MM.1S (cell line): Measurements from ENCODE around the gene MPZL1.
A peak's percentile ranks its signal among the peaks of the same experiment; 100 is the strongest.

Experiments used
- DNase-seq: peaks from one replicate; pipeline ENCODE4 v3.0.0-alpha.2; 2015
- H2AFZ ChIP-seq: fragments of 300-600 bp; sonication (generic); 2 replicates; pipeline ENCODE4 v1.6.0; 2016; ENCODE audit warnings: antibody characterized with exemption, low read length
- H3F3A ChIP-seq: fragments of 300-600 bp; sonication (generic); 2 replicates; pipeline ENCODE4 v1.6.1; 2016; ENCODE audit warnings: mild to moderate bottlenecking, antibody characterized with exemption, low read length, moderate library complexity, mixed read lengths; ENCODE audit not compliant: insufficient read depth
- H3K27ac ChIP-seq: fragments of 300-600 bp; sonication (generic); 2 replicates; pipeline ENCODE4 v1.5.1; 2016; ENCODE audit warnings: mild to moderate bottlenecking, low read length
- H3K27me3 ChIP-seq: fragments of 300-600 bp; sonication (generic); replicated peaks from 2 replicates; pipeline ENCODE4 v1.6.0; 2016; ENCODE audit warnings: low read length; ENCODE audit not compliant: insufficient read depth
- H3K36me3 ChIP-seq: fragments of 300-600 bp; sonication (generic); replicated peaks from 2 replicates; pipeline ENCODE4 v1.6.1; 2016; ENCODE audit warnings: mild to moderate bottlenecking, low read length, mixed read lengths; ENCODE audit not compliant: insufficient read depth
- H3K4me1 ChIP-seq: fragments of 300-600 bp; sonication (generic); 2 replicates; pipeline ENCODE4 v1.6.1; 2016; ENCODE audit warnings: low read length, mixed read lengths
- H3K4me2 ChIP-seq: fragments of 300-600 bp; sonication (generic); 2 replicates; pipeline ENCODE4 v1.6.0; 2016; ENCODE audit warnings: low read depth, low read length
- H3K4me3 ChIP-seq: fragments of 300-600 bp; sonication (generic); 2 replicates; pipeline ENCODE4 v1.5.1; 2016; ENCODE audit warnings: low read length, mixed read lengths
- H3K79me2 ChIP-seq: fragments of 300-600 bp; sonication (generic); 2 replicates; pipeline ENCODE4 v1.6.1; 2016; ENCODE audit warnings: mixed run types, low read length, mixed read lengths
- H3K9ac ChIP-seq: fragments of 300-600 bp; sonication (generic); 2 replicates; pipeline ENCODE4 v1.6.1; 2016; ENCODE audit warnings: low read length, mixed read lengths
- H3K9me2 ChIP-seq: fragments of 300-600 bp; sonication (generic); replicated peaks from 2 replicates; pipeline ENCODE4 v1.6.1; 2016; ENCODE audit warnings: mild to moderate bottlenecking, low read length, mixed read lengths; ENCODE audit not compliant: insufficient read depth
- H3K9me3 ChIP-seq: fragments of 300-600 bp; sonication (generic); replicated peaks from 2 replicates; pipeline ENCODE4 v1.6.1; 2016; ENCODE audit warnings: mild to moderate bottlenecking, low read length, mixed read lengths; ENCODE audit not compliant: insufficient read depth
- H4K20me1 ChIP-seq: fragments of 300-600 bp; sonication (generic); 2 replicates; pipeline ENCODE4 v1.6.1; 2016; ENCODE audit warnings: mild to moderate bottlenecking, low read length, moderate library complexity, mixed read lengths; ENCODE audit not compliant: insufficient read depth
- CTCF ChIP-seq: fragments of 300-600 bp; sonication (generic); IDR thresholded peaks from 2 replicates; pipeline ENCODE4 v1.5.1; 2016; ENCODE audit warnings: antibody characterized with exemption, low read length, mixed read lengths
- EZH2 ChIP-seq: fragments of 300-600 bp; sonication (generic); optimal IDR thresholded peaks from 2 replicates; pipeline ENCODE3; 2017; ENCODE audit warnings: low read depth, mild to moderate bottlenecking, antibody characterized with exemption, low read length, mixed read lengths
- EZH2phosphoT487 ChIP-seq: fragments of 300-600 bp; sonication (generic); IDR thresholded peaks from 2 replicates; pipeline ENCODE4 v1.6.1; 2018; ENCODE audit warnings: antibody characterized with exemption, low read length

The MPZL1 gene

GRCh38 chr1:167687919-167688519, 33.8 kb upstream of the MPZL1 start:
- H3K36me3 ChIP-seq, result 0 out of 2 replicates have a peak, but pooled peaks cover 4% of the 10 kb centered on the region
- peak; percentile 88 for DNase-seq
- no peak overlapping the region for H3K4me3 ChIP-seq

GRCh38 chr1:167689567-167689920, 32.2 kb upstream of the MPZL1 start:
- Histone ChIP-seq H3K27ac (no peak overlapping the region), H3K4me1 (peaks cover 4% of the 10 kb centered on the region), H4K20me1 (no peaks in the 10 kb centered on the region), H3K27me3 (no peaks in the 10 kb centered on the region), H3K9me2 (no peaks in the 10 kb centered on the region), H3K36me3 (0 out of 2 replicates have a peak, but pooled peaks cover 4% of the 10 kb centered on the region), H3K4me2 (no peak overlapping the region), H3K9me3 (no peaks in the 10 kb centered on the region), H3K79me2 (peaks cover 7% of the 10 kb centered on the region; the same call in 1 of the 2 replicates), H3K4me3 (no peak overlapping the region), H3K9ac (no peak overlapping the region), H3F3A (peaks cover 4% of the 10 kb centered on the region; the same call in 1 of the 2 replicates), H2AFZ (no peak overlapping the region)
- no peak for DNase-seq
- TF ChIP-seq EZH2, result no peak
- TF ChIP-seq CTCF, result no peak
- no peak for TF ChIP-seq EZH2phosphoT487

More at GRCh38 chr1:167687919-167688519, 33.8 kb upstream of the MPZL1 start:
- H3K4me1 ChIP-seq, result peaks cover 4% of the 10 kb centered on the region
- no peak overlapping the region for H3K27ac ChIP-seq
- peaks cover 7% of the 10 kb centered on the region; the same call in 1 of the 2 replicates for H3K79me2 ChIP-seq
- no peaks in the 10 kb centered on the region for H4K20me1 ChIP-seq
- no peaks in the 10 kb centered on the region for H3K9me2 ChIP-seq
- no peak overlapping the region for H3K9ac ChIP-seq
- no peak overlapping the region for H3K4me2 ChIP-seq
- H2AFZ ChIP-seq, result no peak overlapping the region
- H3K27me3 ChIP-seq, result no peaks in the 10 kb centered on the region
- H3F3A ChIP-seq, result peaks cover 4% of the 10 kb centered on the region; the same call in 1 of the 2 replicates
- TF ChIP-seq EZH2, result no peak
- TF ChIP-seq CTCF, result peak; percentile 99
- no peak for TF ChIP-seq EZH2phosphoT487
- no peaks in the 10 kb centered on the region for H3K9me3 ChIP-seq

GRCh38 chr1:167690053-167690452, 31.7 kb upstream of the MPZL1 start:
- peaks cover 7% of the 10 kb centered on the region; the same call in 1 of the 2 replicates for H3K79me2 ChIP-seq
- no peak overlapping the region for H2AFZ ChIP-seq
- no peaks in the 10 kb centered on the region for H3K27me3 ChIP-seq
- no peak overlapping the region for H3K27ac ChIP-seq
- H3K9me3 ChIP-seq, result no peaks in the 10 kb centered on the region
- H3K4me1 ChIP-seq, result peaks cover 4% of the 10 kb centered on the region
- H3K36me3 ChIP-seq, result 0 out of 2 replicates have a peak, but pooled peaks cover 4% of the 10 kb centered on the region
- TF ChIP-seq EZH2phosphoT487 (no peak), CTCF (no peak), EZH2 (no peak)
- peaks cover 4% of the 10 kb centered on the region; the same call in 1 of the 2 replicates for H3F3A ChIP-seq
- no peaks in the 10 kb centered on the region for H3K9me2 ChIP-seq
- H4K20me1 ChIP-seq, result no peaks in the 10 kb centered on the region
- no peak overlapping the region for H3K4me2 ChIP-seq
- no peak overlapping the region for H3K9ac ChIP-seq
- H3K4me3 ChIP-seq, result no peak overlapping the region
- DNase-seq, result no peak
